GM06990 (cell line): ENCODE results near the gene HIVEP3.

Source experiments
- DNase-seq: peaks from one replicate; pipeline ENCODE4 v3.0.0-alpha.2; 2011; ENCODE audit not compliant: insufficient read length; ENCODE audit errors: extremely low read depth
- H3K27me3 ChIP-seq: replicated peaks from 2 replicates; pipeline ENCODE4 v1.6.0; 2011; ENCODE audit warnings: low read length; ENCODE audit not compliant: control insufficient read depth, insufficient read depth
- H3K36me3 ChIP-seq: 2 replicates; pipeline ENCODE4 v1.5.1; 2011; ENCODE audit warnings: low read length; ENCODE audit not compliant: control insufficient read depth, insufficient read depth
- H3K4me3 ChIP-seq: replicated peaks from 2 replicates; pipeline ENCODE4 v1.5.1; 2011; ENCODE audit warnings: low read depth, mild to moderate bottlenecking, control low read depth, low read length
- CTCF ChIP-seq: IDR thresholded peaks from 2 replicates; pipeline ENCODE4 v1.5.1; 2011; ENCODE audit warnings: low read length, control low read depth, mild to moderate bottlenecking, inconsistent platforms; ENCODE audit not compliant: insufficient read depth, poor library complexity, severe bottlenecking

The HIVEP3 gene

GRCh38 chr1:41534181-41535076 is 384.3 kb downstream of the HIVEP3 start:
- TF ChIP-seq CTCF: no peak
- H3K4me3 ChIP-seq: no peak overlapping the region
- no peaks in the 10 kb centered on the region for H3K27me3 ChIP-seq
- DNase-seq: no peak
- no peaks in the 10 kb centered on the region for H3K36me3 ChIP-seq

GRCh38 chr1:41533731-41534080 is 385.0 kb downstream of the HIVEP3 start:
- Histone ChIP-seq H3K27me3 (no peaks in the 10 kb centered on the region), H3K36me3 (no peaks in the 10 kb centered on the region), H3K4me3 (no peak overlapping the region)
- no peak for DNase-seq
- no peak for TF ChIP-seq CTCF

- no peak overlapping the region for H3K4me3 ChIP-seq
- H3K36me3 ChIP-seq: no peaks in the 10 kb centered on the region
- DNase-seq: no peak
- TF ChIP-seq CTCF: no peak
- no peaks in the 10 kb centered on the region for H3K27me3 ChIP-seq
Observed at GRCh38 chr1:41533016-41533730, 385.5 kb downstream of the HIVEP3 start.

- Histone ChIP-seq H3K27me3 (no peaks in the 10 kb centered on the region), H3K36me3 (no peaks in the 10 kb centered on the region), H3K4me3 (no peak overlapping the region)
- no peak for DNase-seq
- TF ChIP-seq CTCF: no peak
Observed at GRCh38 chr1:41532206-41532975, 386.3 kb downstream of the HIVEP3 start.

GRCh38 chr1:41530411-41530810 is 388.3 kb downstream of the HIVEP3 start:
- TF ChIP-seq CTCF: no peak
- H3K4me3 ChIP-seq: no peak overlapping the region
- H3K36me3 ChIP-seq: no peaks in the 10 kb centered on the region
- no peak for DNase-seq
- H3K27me3 ChIP-seq: no peaks in the 10 kb centered on the region
